Head of caudate nucleus (tissue), 42 donors: ENCODE measurements around the gene SPACA9.

Experiments used
- DNase-seq, 42 donors: peaks; one replicate each; pipeline versions ENCODE4 v3.0.0 to v3.0.0-alpha.2; 2020 to 2021; ENCODE audit warnings: mixed read lengths in 7 of 42
- intact Hi-C: fragments of 100-400 bp; cut with DNase I; formaldehyde crosslinking; loops from one replicate; pipeline ENCODE4 v1.15.0; 2022

The SPACA9 gene

DNA sequence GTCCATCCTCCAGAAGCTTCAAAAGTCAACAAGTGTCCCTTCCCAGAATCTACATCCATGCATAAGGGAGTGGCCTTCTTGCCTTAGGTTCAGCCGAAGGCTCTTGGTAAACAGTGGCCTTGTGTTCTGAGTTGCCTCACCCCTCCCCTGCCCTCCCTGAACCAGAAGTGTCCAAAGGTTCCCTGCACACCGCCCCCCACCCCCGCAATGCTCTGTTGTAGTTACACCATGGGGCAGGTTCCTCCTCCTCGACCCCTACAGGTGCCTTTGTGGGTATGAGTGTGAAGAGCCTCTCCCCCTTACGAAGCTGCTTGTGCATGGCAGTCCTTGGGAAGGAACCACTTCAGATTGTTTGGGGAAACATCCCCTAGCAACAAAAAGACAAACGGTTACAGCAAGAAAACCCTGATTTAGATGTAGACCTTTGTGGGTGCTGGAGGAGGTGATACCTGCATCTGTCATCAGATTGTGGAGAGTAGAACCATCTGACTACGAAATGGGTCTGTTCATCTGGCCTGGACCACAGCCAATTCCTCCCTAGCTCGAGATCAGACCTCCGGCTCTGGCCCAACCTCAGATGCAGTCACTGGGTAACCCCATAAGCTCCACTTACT lies 7.1 kb downstream of the SPACA9 start:
- no peak for DNase-seq
- intact Hi-C loops, result loop anchor here (10.0 kb wide), 1 partner anchor 221 kb away; the partner anchor contains the start of gene DDX31

DNA sequence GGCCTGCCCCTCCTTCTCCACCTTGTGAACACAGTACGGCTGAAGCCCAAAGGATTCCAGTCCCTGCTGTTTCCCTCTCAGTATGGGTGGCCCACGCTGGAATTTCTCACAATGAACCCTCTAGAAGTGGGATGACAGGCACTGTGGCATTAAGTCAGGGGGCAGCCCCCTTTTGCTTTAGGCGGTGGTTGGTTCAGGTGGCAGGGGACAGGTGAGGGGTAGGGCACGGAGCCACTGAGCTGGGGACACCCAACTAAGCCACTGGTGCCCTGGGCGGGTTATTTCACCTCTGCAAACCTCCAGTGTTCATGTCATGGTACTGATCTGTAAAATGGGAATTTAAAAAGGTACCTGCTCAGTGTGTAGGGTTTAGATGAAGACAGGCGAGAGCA lies 7.6 kb downstream of the SPACA9 start:
- intact Hi-C loops, result loop anchor here (10.0 kb wide), 1 partner anchor 222 kb away; the partner anchor contains the start of gene DDX31
- no peak for DNase-seq

DNA sequence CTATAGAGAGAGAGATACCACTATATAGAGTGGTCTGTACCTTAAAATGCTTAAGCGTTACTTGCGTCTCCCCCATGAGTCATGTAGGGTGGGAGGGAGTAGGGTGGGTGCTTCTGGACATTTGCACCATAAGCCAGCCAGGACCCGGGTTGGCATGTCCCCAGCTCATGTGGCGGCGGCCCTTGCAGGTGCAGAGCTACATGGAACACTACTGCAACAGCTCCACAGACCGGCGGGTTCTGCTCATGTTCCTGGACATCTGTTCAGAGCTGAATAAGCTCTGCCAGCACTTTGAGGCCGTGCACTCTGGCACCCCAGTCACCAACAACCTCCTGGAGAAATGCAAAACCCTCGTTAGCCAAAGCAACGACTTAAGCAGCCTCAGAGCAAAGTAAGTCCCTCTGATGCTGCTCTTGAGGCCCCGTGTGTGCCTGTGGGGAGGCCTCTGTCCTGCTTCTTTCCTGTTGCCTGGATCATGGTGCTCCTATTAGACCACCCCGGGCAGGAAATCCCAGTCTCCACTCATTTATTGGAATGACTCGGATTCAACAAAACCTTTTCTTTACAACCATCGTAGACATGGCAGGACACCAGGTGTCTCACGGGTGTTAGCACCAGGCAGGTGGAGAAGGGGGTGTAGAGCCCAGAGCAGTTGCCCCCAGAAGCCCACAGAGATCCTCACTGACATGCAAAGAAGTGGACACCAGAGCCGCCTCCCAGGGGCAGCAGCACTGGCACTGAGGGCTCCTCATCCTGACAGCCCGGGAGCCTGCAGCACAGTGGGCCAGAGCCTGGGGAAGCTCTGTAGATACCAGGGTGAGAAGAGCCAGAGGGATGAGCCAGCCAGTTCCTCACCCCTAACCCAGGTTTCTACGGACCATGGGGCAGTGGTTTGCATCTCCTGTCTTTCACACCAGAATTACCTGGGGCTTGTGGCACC lies 8.8 kb downstream of the SPACA9 start:
- intact Hi-C loops, result loop anchor here (10.0 kb wide), 1 partner anchor 223 kb away; the partner anchor contains the start of gene DDX31
- no peak for DNase-seq

DNA sequence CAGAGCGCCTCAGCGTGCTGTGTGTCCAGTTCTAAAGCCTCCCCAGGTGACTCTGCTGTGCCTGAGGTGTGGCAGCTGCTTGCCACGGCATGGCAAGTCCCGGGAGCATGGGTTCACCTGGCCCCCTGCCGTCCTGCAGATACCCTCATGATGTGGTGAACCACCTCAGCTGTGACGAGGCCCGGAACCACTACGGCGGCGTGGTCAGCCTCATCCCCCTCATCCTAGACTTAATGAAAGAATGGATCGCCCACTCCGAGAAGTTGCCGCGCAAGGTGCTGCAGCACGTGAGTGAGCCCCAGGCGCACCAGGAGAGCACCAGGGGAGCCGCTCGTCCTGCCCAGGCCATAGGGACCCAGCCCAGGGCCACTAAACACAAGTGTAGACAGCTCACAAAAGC lies 9.5 kb downstream of the SPACA9 start:
- intact Hi-C loops, result loop anchor here (10.0 kb wide), 1 partner anchor 223 kb away; the partner anchor contains the start of gene DDX31
- DNase-seq, result no peak

DNA sequence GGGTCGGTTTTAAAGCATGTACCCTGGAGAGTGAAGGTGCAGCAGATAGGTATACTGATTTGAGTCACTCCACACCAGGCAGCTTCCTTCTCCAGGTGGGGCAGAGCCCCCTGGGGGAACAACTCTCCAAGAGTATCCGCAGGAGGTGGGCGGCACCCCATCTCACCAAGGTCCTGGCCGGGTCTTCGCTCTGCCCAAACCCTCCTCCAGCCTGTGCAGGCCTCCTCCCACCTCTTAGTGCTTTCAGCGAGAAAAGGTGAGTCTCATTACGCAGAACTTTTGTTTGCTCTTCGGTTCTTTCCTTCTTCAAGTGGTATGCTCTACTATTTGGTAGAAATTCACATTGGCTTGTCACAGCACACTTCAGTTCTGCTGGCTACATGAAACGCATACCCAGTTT lies 13.7 kb downstream of the SPACA9 start:
- intact Hi-C loops, result no loop called here
- DNase-seq, result peak in 1 of 42 donors; percentile 15

DNA sequence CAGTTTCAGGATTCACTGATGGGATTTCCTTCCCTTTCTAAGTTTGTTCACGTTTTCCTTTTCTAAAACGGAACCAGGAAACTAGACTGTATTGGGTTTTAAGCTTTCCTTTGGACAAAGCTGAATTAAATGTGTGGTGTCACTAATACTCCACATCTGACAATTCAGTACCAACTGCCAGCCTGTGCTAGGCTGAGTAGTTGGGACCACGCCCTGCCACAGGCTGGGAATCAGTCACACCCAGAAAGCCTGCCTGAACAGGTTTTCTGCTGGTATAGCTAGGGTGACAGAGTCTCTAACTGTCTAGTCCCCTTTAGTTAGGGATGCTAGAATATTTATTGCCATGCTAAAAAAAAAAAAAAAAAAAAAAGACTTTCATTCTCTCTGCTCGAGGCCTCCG lies 15.6 kb downstream of the SPACA9 start:
- peak in 3 of 42 donors; percentile 6 to 24 (median 18) for DNase-seq
- intact Hi-C loops, result no loop called here

DNA sequence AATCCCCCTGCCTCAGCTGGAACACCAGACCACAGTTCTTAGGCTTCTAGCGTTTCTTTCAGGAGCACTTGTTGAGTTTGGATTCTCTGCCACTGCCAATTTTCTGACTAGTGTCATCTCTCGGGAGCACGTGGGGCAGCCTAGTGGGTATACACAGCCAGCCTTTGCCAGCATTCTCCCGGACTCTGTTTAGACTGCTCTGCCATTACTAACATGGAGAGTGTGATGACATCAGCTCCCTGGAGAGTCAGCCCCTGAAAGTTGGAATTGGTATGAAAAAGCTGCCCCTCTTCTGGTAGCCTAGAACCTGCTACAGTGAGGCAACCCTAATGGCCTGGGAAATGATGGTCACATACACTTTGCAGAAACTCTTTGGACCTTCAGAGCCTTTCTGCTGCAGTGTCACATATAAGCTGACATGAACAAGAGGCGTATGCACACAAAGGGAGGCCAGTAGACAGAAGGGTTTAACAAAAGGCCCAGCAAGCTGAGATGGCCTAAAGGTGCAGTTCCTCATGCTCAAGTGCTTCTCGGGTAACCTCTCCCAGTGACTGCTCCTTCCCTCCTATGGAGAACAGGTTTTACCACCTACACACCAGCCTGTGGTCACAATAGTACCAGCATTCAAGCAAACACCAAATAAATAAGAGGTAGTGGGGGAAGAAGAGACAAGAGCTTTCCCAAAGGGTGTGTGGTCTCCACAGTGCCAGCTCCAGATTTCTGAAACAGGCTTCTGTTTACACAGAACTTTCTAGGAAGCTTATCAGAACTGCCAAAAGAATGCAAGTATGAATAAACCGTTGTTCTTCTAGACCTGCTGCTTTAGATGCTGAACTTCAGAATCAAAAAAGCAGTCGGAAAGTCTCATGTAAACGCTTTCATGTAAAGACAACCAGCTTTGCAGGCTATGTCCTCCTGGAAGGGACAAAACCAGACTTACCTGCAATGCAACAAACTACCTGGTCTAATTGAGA lies 16.5 kb downstream of the SPACA9 start:
- intact Hi-C loops, result no loop called here
- peak in 3 of 42 donors; percentile 9 to 30 (median 14) for DNase-seq

DNA sequence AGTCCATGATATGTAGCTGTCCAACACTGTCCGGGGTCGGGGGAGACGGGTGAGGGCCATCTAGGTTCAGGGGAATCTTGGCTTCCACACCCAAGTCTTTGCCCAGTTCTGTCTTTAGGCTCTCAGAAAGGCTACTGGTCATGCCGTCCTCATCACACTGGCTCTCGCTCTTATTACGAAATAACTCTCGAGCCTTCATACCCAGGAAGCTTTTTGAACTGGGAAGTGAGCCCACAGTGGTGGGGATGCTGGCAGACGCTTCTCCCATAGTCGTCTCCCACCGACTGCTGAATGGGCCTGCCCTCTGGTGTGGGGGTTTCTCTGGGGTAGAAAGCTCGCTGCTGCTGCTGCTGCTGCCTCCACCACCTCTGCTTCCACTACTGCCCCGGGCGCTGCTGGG lies 17.6 kb downstream of the SPACA9 start:
- DNase-seq, result peak in 2 of 42 donors; percentile 22 to 23
- intact Hi-C loops, result no loop called here

DNA sequence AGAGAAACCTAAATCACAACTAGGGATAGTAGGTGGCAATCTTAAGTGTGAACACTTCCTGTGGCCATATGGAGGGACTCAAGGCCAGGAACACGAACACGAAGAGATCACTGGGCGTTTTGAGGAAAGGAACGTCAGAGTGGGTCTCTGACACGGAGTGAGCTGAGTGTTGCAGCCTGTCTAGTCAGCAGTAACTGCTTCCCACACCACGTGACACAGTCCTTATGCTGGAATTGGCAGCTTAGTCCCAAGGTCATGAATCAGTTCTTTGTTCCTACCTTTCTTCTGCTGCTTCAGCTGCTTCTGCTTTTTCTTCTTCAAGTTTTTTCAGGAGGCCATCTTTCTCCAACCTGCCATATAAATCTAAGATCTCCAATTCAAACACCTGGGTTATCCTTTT lies 18.2 kb downstream of the SPACA9 start:
- peak; percentile 36 to 93 (median 79) for DNase-seq
- intact Hi-C loops, result no loop called here

DNA sequence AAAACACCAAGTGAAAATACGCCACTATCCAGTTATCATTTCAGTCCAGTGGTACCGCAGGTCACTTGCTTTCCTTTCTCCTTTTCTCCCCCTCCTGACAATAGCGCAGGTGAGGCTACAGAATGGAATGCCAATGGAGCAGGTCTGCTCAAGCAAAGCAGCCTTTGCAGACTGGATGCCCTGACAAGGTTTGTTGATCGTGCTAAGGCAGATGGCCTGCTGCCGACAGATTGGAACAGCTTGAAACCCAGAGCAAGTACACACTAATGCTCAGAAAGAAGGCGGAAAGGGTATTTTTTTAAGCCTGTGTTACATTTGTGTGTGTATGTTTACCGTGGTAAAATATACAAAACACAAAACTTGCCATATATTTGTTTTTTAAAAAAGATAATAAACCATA lies 19.4 kb downstream of the SPACA9 start:
- intact Hi-C loops, result no loop called here
- peak in 1 of 42 donors; percentile 22 for DNase-seq

DNA sequence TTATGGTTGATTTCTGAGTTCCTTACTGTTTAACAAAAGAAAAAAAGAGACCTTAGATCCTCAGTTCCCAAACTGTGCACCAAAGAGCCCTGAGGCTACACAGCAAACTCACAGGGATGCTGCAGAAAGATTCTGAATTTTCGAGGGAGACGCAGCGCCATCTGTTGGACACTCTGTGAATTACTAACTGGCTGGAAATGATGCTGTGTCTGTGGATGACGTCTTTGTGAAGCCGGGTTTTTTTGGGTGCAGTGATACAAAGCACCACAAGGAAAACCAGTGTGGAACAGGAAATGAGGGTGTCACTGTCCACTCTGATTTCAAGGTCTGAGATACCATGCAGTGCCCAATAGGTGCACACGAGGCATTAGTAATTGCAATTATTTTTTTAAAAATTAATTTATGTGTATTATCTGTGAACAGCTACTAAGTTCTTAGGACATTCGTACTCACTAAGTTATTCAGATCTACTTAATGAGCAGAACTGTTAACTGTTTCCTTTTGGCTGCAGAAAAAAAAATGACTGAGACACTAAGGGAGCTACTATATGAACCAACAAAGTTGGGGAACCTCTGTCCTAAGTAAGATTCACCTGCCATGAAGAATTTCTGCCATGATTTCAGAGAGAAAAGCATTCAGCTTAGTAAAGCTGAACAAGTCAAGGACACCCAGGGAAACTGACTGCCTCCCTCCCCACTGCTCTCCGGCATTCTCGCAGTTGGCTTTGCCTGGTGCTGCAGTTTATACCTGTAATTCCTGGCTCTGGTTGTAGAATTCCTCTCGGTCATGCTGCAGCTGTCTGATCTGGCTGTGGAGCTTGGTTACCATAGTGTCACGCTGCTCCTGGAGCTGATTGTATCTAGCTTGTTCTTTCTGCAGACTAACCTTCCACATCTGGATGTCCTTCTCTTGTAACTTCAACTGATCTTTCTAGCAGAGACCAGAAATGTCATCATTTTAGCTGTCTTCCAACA lies 23.4 kb downstream of the SPACA9 start:
- DNase-seq, result peak; percentile 38 to 93 (median 82)
- intact Hi-C loops, result no loop called here

DNA sequence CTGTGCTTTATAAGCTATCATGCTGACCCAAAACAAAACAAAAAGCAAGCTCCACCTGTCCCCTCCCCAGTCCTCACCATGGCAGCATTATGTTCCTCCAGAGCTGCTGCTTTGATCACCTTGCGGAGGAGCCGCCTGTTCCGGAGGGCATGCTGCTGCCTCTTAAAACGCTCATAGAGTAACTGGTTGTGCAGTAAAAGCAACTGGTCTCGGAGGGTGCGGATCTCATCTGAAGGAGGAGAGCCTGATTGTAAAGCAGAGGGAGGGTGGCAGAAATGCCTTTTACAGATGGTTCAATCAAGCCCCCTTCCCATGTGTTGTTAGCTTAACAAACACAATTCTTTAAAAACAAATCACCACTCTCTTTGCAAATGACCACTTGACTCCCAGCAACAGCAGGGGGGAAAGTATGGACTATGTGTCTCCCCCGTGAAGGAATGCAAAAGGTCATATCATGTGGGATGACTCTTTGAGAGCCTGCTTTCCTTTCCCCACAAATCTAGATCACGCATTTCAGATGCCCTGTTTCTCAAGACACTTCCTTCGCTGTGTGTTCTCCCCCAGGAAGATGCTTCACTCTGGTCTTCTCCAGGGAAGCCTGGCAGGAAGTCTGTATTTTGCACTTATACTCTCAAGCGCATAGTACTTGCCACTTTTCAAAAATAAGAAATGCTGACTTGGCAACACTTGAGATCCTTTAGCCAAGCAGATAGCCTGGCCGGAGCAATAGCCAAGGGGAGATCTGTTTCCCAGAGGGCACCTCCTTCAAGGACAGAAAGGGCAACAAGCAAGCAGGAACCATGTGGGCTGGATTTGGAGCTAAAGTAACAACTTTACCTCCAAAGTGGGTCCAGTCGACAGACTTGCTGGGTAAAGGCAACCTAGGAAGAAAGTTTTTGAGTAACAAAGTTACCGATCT lies 25.1 kb downstream of the SPACA9 start:
- intact Hi-C loops, result no loop called here
- no peak for DNase-seq

DNA sequence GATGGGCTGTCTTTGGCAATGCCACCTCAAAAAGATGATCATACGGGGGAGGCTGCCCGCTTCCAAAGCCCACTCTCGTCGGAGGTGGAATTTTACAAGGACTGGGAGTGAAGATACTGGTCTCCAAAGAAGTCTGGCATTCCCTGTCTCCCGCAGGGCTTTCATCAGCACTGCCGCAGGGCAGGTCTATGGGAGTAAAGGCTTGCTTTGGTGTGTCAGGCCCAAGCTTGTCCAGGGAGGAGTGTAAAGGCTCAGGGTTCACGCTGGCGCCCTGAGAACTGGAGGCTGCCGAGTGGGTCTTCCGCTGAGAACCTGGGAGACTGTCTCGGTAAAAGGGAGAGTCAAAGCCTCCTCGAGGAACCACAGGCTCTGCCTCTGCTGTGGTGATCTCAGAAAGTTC lies 27.0 kb downstream of the SPACA9 start:
- intact Hi-C loops, result no loop called here
- no peak for DNase-seq

DNA sequence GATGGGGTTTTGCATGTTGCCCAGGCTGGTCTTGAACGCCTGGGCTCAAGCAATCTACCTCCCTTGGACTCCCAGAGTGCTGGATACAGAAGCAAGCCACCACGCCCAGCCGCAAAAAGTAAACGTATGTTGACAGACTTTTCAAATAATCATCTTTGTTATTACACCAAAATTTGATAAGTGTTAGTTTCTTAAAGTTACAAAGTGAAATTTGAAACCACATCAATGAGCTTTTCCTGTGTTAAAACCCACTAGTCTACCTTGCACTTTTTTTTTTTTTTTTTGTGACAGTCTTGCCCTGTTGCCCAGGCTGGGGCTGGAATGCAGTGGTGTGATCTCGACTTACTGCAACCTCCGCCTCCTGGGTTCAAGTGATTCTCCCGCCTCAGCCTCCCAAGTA lies 29.9 kb downstream of the SPACA9 start:
- no peak for DNase-seq
- intact Hi-C loops, result no loop called here

DNA sequence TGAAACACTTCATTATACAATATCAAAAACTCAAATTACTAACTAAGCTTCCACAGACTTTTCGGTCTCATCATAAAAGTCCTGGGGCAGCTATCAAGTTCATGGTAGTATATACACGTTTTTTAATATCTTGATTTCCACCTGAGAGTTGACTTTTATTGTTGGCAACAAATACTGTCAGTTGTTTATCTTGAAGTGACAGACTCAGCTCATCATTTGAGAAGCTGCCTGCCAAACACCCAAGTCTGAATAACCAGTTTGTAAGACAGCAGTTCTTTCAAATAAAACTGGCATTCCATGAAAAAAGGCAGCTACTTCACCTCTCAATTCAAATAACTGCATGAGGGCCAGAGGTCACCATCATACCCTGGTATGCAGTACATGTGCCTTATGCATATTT lies 30.6 kb downstream of the SPACA9 start:
- DNase-seq, result no peak
- intact Hi-C loops, result no loop called here

DNA sequence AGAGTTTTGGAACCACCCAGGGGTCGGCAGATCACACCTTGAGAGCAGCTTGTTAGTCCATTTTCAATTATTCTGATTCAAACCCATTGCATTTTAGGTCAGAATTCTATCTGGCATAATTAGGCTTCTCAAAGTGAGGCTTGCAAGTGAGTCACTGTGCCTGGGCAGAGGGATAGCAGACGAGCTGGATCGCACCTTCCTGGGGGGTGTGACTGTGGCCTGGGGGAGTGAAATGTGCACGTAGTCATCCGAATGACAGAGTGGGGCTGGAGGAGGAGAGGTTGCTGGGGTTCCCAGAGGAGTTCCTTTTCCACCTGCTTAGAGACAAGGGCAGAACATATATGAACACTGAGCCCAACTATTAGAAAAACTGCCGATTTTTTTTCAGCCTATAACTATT lies 31.7 kb downstream of the SPACA9 start:
- intact Hi-C loops, result no loop called here
- no peak for DNase-seq

DNA sequence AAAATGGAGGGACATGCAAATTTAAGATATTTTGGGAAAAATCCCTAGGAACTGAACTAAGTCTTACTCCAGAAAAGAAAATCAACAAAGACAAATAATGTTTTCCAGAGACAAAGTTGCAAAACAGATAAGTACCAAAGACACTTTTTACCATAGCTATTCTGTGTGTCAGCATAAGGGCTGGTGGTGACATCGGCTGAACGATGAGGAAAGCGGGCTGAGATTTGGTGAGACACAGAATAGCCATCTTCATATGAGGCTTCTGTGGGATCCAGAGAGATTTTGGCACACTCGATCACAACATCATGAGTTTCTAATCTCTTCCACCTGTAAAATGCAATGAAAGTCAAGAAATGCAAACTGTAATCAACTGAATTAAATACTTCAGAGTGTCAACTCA lies 33.4 kb downstream of the SPACA9 start:
- DNase-seq, result no peak
- intact Hi-C loops, result no loop called here
